ENCODE results near the gene PTOV1.

DNA sequence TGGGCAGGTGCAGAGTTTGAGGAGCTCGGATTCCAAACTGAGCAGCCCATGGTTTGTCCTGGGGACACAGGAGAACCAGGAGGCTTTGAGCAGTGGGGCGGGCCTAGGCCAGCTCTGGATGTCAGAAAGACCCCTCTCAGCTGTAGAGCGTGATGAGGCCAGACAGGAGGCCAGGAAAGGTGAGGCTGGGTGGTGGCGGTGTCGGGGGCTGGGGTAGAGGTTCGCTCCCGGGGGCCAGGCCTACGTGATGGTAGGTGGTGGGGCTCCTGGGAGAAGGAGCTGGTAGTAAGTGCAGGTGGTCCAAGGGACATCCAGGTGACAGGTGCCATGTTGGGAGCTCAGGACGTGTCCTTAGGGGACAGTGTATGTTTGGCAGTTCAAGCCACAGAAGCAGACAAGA is 13.5 kb upstream of the PTOV1 start:
- TF ChIP-seq POLR2A (IDR thresholded peaks at IDR 0.05; ENCODE audit: low read depth, low read length): no peak
- TF ChIP-seq TAF1 (IDR thresholded peaks at IDR 0.05; ENCODE audit: borderline replicate concordance, low read depth, low read length): no peak

Measured in GM12892 (cell line).